Trophoblast cell (in vitro differentiated cells and primary cell): Measurements from ENCODE around the gene TMEM255B.
"Not testable (repeated sequence)": the region's sequence is repeated elsewhere in the genome, so short reads cannot be mapped to it uniquely, and the experiment has no call there.

Source experiments
- DNase-seq, 2 donors: peaks; one replicate each; pipeline ENCODE4 v3.0.0-alpha.2; 2016
- H2AFZ ChIP-seq: 2 replicates; pipeline ENCODE4 v1.6.1; 2013; ENCODE audit warnings: low read length, moderate library complexity, mild to moderate bottlenecking; ENCODE audit not compliant: insufficient read depth, poor library complexity
- H2AK5ac ChIP-seq: 2 replicates; pipeline ENCODE4 v1.6.1; 2013; ENCODE audit warnings: mild to moderate bottlenecking, low read length
- H2BK120ac ChIP-seq: 2 replicates; pipeline ENCODE4 v1.6.1; 2013; ENCODE audit warnings: low read length, mild to moderate bottlenecking, moderate library complexity; ENCODE audit not compliant: insufficient read depth, poor library complexity
- H2BK12ac ChIP-seq: 2 replicates; pipeline ENCODE4 v1.6.1; 2013; ENCODE audit warnings: mild to moderate bottlenecking, low read length, moderate library complexity
- H2BK5ac ChIP-seq: 2 replicates; pipeline ENCODE4 v1.6.1; 2013; ENCODE audit warnings: low read length, low read depth, moderate library complexity, mild to moderate bottlenecking; ENCODE audit not compliant: poor library complexity
- H3K14ac ChIP-seq: 2 replicates; pipeline ENCODE4 v1.6.1; 2013; ENCODE audit warnings: mild to moderate bottlenecking, low read length
- H3K18ac ChIP-seq: 2 replicates; pipeline ENCODE4 v1.6.1; 2013; ENCODE audit warnings: mild to moderate bottlenecking, low read length
- H3K23ac ChIP-seq: 2 replicates; pipeline ENCODE4 v1.6.1; 2013; ENCODE audit warnings: low read length
- H3K27ac ChIP-seq: 2 replicates; pipeline ENCODE4 v1.5.1; 2013; ENCODE audit warnings: low read depth, mild to moderate bottlenecking, inconsistent platforms, low read length, moderate library complexity
- H3K27me3 ChIP-seq: 2 replicates; pipeline ENCODE4 v1.6.1; 2013; ENCODE audit warnings: inconsistent platforms, mild to moderate bottlenecking, low read length, moderate library complexity; ENCODE audit not compliant: insufficient read depth
- H3K36me3 ChIP-seq, 2 experiments: 1 replicate in 1 of 2; 2 replicates in 1 of 2; pipeline ENCODE4 v1.6.1; 2013; ENCODE audit warnings: low read length in 2 of 2, mild to moderate bottlenecking in 2 of 2, moderate library complexity in 1 of 2; ENCODE audit not compliant: insufficient read depth in 2 of 2, control insufficient read depth in 1 of 2
- H3K4ac ChIP-seq: 2 replicates; pipeline ENCODE4 v1.6.1; 2013; ENCODE audit warnings: low read depth, mild to moderate bottlenecking, low read length, moderate library complexity
- H3K4me1 ChIP-seq, 2 experiments: 1 replicate in 1 of 2; 2 replicates in 1 of 2; pipeline ENCODE4 v1.6.1; 2013; ENCODE audit warnings: low read length in 2 of 2, mild to moderate bottlenecking in 2 of 2, moderate library complexity in 1 of 2; ENCODE audit not compliant: insufficient read depth in 2 of 2, control insufficient read depth in 1 of 2
- H3K4me2 ChIP-seq: 2 replicates; pipeline ENCODE4 v1.6.1; 2013; ENCODE audit warnings: inconsistent platforms, mild to moderate bottlenecking, low read length, moderate library complexity
- H3K4me3 ChIP-seq: 2 replicates; pipeline ENCODE4 v1.5.1; 2013; ENCODE audit warnings: mild to moderate bottlenecking, low read depth, low read length, inconsistent platforms
- H3K79me1 ChIP-seq: one replicate; pipeline ENCODE4 v1.6.1; 2013; ENCODE audit warnings: low read length
- H3K79me2 ChIP-seq: 2 replicates; pipeline ENCODE4 v1.6.1; 2013; ENCODE audit warnings: low read length, mild to moderate bottlenecking; ENCODE audit not compliant: control insufficient read depth, insufficient read depth, poor library complexity
- H3K9ac ChIP-seq: 2 replicates; pipeline ENCODE4 v1.6.1; 2013; ENCODE audit warnings: mild to moderate bottlenecking, low read length
- H3K9me3 ChIP-seq: 2 replicates; pipeline ENCODE4 v1.6.1; 2013; ENCODE audit warnings: low read depth, mild to moderate bottlenecking, control low read depth, inconsistent platforms, low read length; ENCODE audit not compliant: insufficient read depth
- H4K12ac ChIP-seq: 2 replicates; pipeline ENCODE4 v1.6.1; 2013; ENCODE audit warnings: low read depth, mild to moderate bottlenecking, low read length, moderate library complexity
- H4K8ac ChIP-seq: 2 replicates; pipeline ENCODE4 v1.6.1; 2013; ENCODE audit warnings: low read depth, mild to moderate bottlenecking, low read length, moderate library complexity
- H4K91ac ChIP-seq: one replicate; pipeline ENCODE4 v1.6.1; 2013; ENCODE audit warnings: low read depth, mild to moderate bottlenecking, low read length, moderate library complexity
- WGBS: extraction: QIAGEN DNeasy Blood & Tissue Kit; methylation state at CpG from one replicate; pipeline ENCODE4 v1.1.7; 2013; ENCODE audit warnings: missing lambda C conversion rate; ENCODE audit not compliant: insufficient read length, insufficient coverage; ENCODE audit errors: extremely low coverage; 5-methylcytosine and 5-hydroxymethylcytosine counted together

The TMEM255B gene

DNA sequence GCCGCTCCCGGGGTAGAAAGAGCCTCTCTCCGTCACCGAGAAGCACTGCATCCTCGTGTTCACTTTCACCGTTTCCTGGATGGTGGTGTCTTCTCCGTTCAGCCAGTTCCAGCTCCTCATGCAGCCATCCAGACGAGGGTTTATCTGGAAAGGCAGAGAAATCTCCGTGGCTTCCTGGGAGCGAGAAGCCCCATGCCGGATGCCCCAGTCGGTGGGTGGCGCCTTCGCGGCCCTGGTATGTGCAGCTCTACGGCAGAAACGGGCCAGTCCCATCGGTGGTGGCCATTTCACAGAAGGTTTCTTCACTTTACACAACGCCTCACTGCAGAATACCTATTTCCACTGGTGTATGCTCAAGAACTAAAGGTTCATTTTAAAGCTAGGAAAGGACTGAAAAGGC lies 68.0 kb downstream of the TMEM255B start:
- H2BK5ac ChIP-seq: no peak overlapping the region

GRCh38 chr13:113828282-113828825 lies 69.3 kb downstream of the TMEM255B start:
- Histone ChIP-seq H2AFZ (no peak overlapping the region), H2AK5ac (no peak overlapping the region), H4K12ac (no peak overlapping the region), H3K27ac (no peak overlapping the region), H3K18ac (no peak overlapping the region), H3K9me3 (peaks cover 9% of the 10 kb centered on the region), H3K79me2 (no peaks in the 10 kb centered on the region), H3K4ac (no peak overlapping the region), H3K36me3 (peaks cover 14 to 17% of the 10 kb centered on the region in 2 experiments), H3K4me2 (no peak overlapping the region), H3K23ac (no peak overlapping the region), H4K8ac (no peak overlapping the region), H3K4me3 (no peak overlapping the region), H3K27me3 (no peaks in the 10 kb centered on the region), H2BK120ac (no peak overlapping the region), H3K79me1 (no peaks in the 10 kb centered on the region), H2BK5ac (no peak overlapping the region), H3K14ac (no peak overlapping the region), H4K91ac (no peak overlapping the region), H3K4me1 (peaks cover 0 to 3% of the 10 kb centered on the region in 2 experiments), H2BK12ac (no peak overlapping the region), H3K9ac (no peak overlapping the region)
- no peak for DNase-seq
- whole genome bisulfite sequencing: no CpG with 5 or more reads among the region's 20 CpGs

More for the DNA sequence above, 68.0 kb downstream of the TMEM255B start:
- DNase-seq: no peak
- H2BK12ac ChIP-seq: no peak overlapping the region
- no peak overlapping the region for H2BK120ac ChIP-seq
- no peak overlapping the region for H3K14ac ChIP-seq
- no CpG with 5 or more reads among the region's 19 CpGs for WGBS
- no peak overlapping the region for H3K27ac ChIP-seq
- peaks cover 9% of the 10 kb centered on the region for H3K79me1 ChIP-seq
- no peak overlapping the region for H3K4ac ChIP-seq
- H3K27me3 ChIP-seq: no peaks in the 10 kb centered on the region
- no peak overlapping the region for H4K8ac ChIP-seq
- H3K4me2 ChIP-seq: no peak overlapping the region
- H3K36me3 ChIP-seq: peaks cover 14 to 16% of the 10 kb centered on the region in 2 experiments
- no peak overlapping the region for H4K91ac ChIP-seq
- no peak overlapping the region for H3K23ac ChIP-seq
- H3K18ac ChIP-seq: no peak overlapping the region
- no peak overlapping the region for H4K12ac ChIP-seq
- no peak overlapping the region for H2AK5ac ChIP-seq
- H3K79me2 ChIP-seq: no peaks in the 10 kb centered on the region
- no peak overlapping the region for H3K4me3 ChIP-seq
- H3K4me1 ChIP-seq: peaks cover 0 to 7% of the 10 kb centered on the region in 2 experiments
- H2AFZ ChIP-seq: no peak overlapping the region
- peaks cover 9% of the 10 kb centered on the region for H3K9me3 ChIP-seq
- H3K9ac ChIP-seq: no peak overlapping the region

DNA sequence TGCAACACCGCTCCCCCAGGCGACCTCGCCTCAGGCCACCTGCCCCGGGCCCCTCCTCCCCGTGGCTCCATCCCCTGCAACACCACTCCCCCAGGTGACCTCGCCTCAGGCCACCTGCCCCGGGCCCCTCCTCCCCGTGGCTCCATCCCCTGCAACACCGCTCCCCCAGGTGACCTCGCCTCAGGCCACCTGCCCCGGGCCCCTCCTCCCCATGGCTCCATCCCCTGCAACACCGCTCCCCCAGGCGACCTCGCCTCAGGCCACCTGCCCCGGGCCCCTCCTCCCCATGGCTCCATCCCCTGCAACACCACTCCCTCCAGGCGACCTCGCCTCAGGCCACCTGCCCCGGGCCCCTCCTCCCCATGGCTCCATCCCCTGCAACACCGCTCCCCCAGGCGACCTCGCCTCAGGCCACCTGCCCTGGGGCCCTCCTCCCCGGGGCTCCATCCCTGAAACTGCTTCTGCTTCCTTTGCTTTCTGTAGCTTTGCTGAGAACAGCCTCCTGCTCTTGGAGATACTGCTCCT lies 71.5 kb downstream of the TMEM255B start:
- no CpG with 5 or more reads among the region's 22 CpGs for WGBS

DNA sequence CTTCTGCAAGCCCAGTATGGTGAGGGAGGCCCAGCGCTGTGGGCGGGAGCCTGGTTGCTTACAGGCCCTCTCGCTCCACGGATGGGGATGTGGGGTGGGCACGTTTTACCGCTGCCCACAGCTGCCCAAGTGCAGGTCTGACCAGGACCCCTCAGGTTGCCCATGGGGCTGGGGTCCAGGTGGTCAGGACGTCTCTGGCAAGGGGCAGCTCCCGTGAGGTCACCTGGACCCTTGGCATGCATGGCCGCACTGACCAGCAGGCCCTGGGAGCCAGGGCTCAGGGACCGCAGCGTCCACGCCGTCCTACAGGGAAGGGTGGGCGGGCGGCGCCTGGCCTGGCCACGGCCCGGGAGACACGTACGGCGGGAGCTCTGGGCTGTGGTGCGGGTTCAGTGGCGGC lies 72.0 kb downstream of the TMEM255B start:
- H3K9me3 ChIP-seq: peaks cover 9% of the 10 kb centered on the region
- H3K4me3 ChIP-seq: peak overlapping the region; percentile 18
- H3K27ac ChIP-seq: no peak overlapping the region
- H3K23ac ChIP-seq: no peak overlapping the region
- no peak overlapping the region for H3K4me2 ChIP-seq
- peaks cover 21 to 25% of the 10 kb centered on the region in 2 experiments for H3K36me3 ChIP-seq
- H3K9ac ChIP-seq: no peak overlapping the region
- H2AFZ ChIP-seq: no peak overlapping the region
- no peak overlapping the region for H3K14ac ChIP-seq
- H3K27me3 ChIP-seq: no peaks in the 10 kb centered on the region
- H4K8ac ChIP-seq: no peak overlapping the region
- WGBS: no CpG with 5 or more reads among the region's 23 CpGs
- DNase-seq: no peak
- H2BK12ac ChIP-seq: no peak overlapping the region
- H2AK5ac ChIP-seq: peak overlapping the region; percentile 25
- H4K91ac ChIP-seq: no peak overlapping the region
- no peak overlapping the region for H4K12ac ChIP-seq
- no peak overlapping the region for H3K4ac ChIP-seq
- H2BK5ac ChIP-seq: no peak overlapping the region
- H3K18ac ChIP-seq: no peak overlapping the region
- H3K79me1 ChIP-seq: peaks cover 3% of the 10 kb centered on the region
- H2BK120ac ChIP-seq: no peak overlapping the region
- peaks cover 0 to 3% of the 10 kb centered on the region in 2 experiments for H3K4me1 ChIP-seq
- H3K79me2 ChIP-seq: no peaks in the 10 kb centered on the region

More for the DNA sequence above, 71.5 kb downstream of the TMEM255B start:
- H3K36me3 ChIP-seq: peaks cover 23 to 25% of the 10 kb centered on the region in 2 experiments
- not testable (repeated sequence) for H3K9me3 ChIP-seq, H4K91ac ChIP-seq, H2AFZ ChIP-seq, H4K12ac ChIP-seq, H3K4me1 ChIP-seq, H3K14ac ChIP-seq, H2BK5ac ChIP-seq, H3K27ac ChIP-seq, H3K4me2 ChIP-seq, H3K27me3 ChIP-seq, H2AK5ac ChIP-seq, H2BK12ac ChIP-seq, H3K4me3 ChIP-seq, H4K8ac ChIP-seq, H3K18ac ChIP-seq, H3K4ac ChIP-seq, H2BK120ac ChIP-seq, H3K79me2 ChIP-seq, H3K79me1 ChIP-seq, H3K9ac ChIP-seq, H3K23ac ChIP-seq
- peak in 1 of 2 donors; percentile 40 for DNase-seq
